B cell (primary cell): ENCODE results near the gene ATG4D. TPM values are rescaled to one million over a fixed set of nuclear protein-coding genes. Genes with fewer than 3 reads are reported as not detected.

Experiments
- ATAC-seq: fragments of 200-7000 bp; cut with Tn5 transposase; one replicate; pipeline ENCODE4 v1.10.0; 2021; ENCODE audit warnings: low read depth, mild to moderate bottlenecking, moderate number of reproducible peaks, moderate library complexity
- CTCF ChIA-PET: fragments of 350-600 bp; sonication (Branson Sonifier 250); formaldehyde crosslinking; loops from one replicate; lab custom pipeline; 2021; ENCODE audit warnings: antibody characterized with exemption, inconsistent platforms; lab: Charles Lee
- POLR2A ChIA-PET: fragments of 350-600 bp; sonication (Branson Sonifier 250); formaldehyde crosslinking; loops from one replicate; lab custom pipeline; 2021; ENCODE audit warnings: antibody characterized with exemption; lab: Charles Lee
- DNase-seq: peaks from one replicate; pipeline ENCODE4 v3.0.0; 2013
- H2AFZ ChIP-seq: 2 replicates; pipeline ENCODE4 v1.6.1; 2012; ENCODE audit warnings: mild to moderate bottlenecking, low read depth, low read length; ENCODE audit not compliant: insufficient read depth, poor library complexity, severe bottlenecking
- H3K27ac ChIP-seq, 2 donors: 1 replicate in 1 of 2; 2 replicates in 1 of 2; pipeline ENCODE4 v1.5.1; 2012 to 2013; ENCODE audit warnings: low read length in 2 of 2, mild to moderate bottlenecking in 2 of 2, moderate library complexity in 1 of 2
- H3K27me3 ChIP-seq, 4 experiments: fragments of 200-600 bp in 1 of 4; sonication (generic) in 1 of 4; replicated peaks in 1 of 4; 1 replicate in 2 of 4; 2 replicates in 2 of 4; pipeline versions ENCODE4 v1.6.1 to v1.7.0; 2013 to 2016; ENCODE audit warnings: low read length in 3 of 4, mild to moderate bottlenecking in 2 of 4, mixed read lengths in 1 of 4, moderate library complexity in 1 of 4; ENCODE audit not compliant: insufficient read depth in 4 of 4, control insufficient read depth in 3 of 4; ENCODE audit errors: control extremely low read depth in 1 of 4
- H3K36me3 ChIP-seq, 2 experiments: replicated peaks in 1 of 2; 1 replicate in 1 of 2; 2 replicates in 1 of 2; pipeline versions ENCODE4 v1.6.1 to v1.7.1; 2013; ENCODE audit warnings: low read length in 1 of 2; ENCODE audit not compliant: insufficient read depth in 2 of 2, control insufficient read depth in 1 of 2; ENCODE audit errors: control extremely low read depth in 1 of 2, extremely low read depth in 1 of 2
- H3K4me1 ChIP-seq, 2 donors: fragments of 200-600 bp in 1 of 2; sonication (generic) in 1 of 2; 1 replicate in 1 of 2; 2 replicates in 1 of 2; pipeline versions ENCODE4 v1.5.1 to v1.6.1; 2013 to 2017; ENCODE audit warnings: low read length in 2 of 2; ENCODE audit not compliant: control insufficient read depth in 2 of 2, insufficient read depth in 2 of 2
- H3K4me2 ChIP-seq: replicated peaks from 2 replicates; pipeline ENCODE3; 2012; ENCODE audit warnings: mild to moderate bottlenecking, low read depth, low read length; ENCODE audit not compliant: poor library complexity, severe bottlenecking
- H3K4me3 ChIP-seq, 5 experiments: fragments of 200-600 bp in 1 of 5; sonication (generic) in 1 of 5; 1 replicate in 3 of 5; 2 replicates in 2 of 5; pipeline versions ENCODE4 v1.5.1 to v1.7.0; 2011 to 2016; ENCODE audit warnings: low read length in 4 of 5, mild to moderate bottlenecking in 4 of 5, low read depth in 2 of 5, control low read depth in 1 of 5, moderate library complexity in 1 of 5; ENCODE audit not compliant: insufficient read depth in 1 of 5; ENCODE audit errors: control extremely low read depth in 1 of 5, extremely low read depth in 1 of 5
- H3K79me2 ChIP-seq: fragments of 200-600 bp; sonication (generic); one replicate; pipeline ENCODE4 v1.6.0; 2016; ENCODE audit warnings: low read length; ENCODE audit not compliant: control insufficient read depth, insufficient read depth
- H3K9ac ChIP-seq: fragments of 200-600 bp; sonication (generic); 2 replicates; pipeline ENCODE4 v1.6.1; 2017; ENCODE audit warnings: mild to moderate bottlenecking, low read length, moderate library complexity
- H3K9me3 ChIP-seq, 3 donors: one replicate each; pipeline versions ENCODE4 v1.6.1 to v1.7.1; 2013; ENCODE audit warnings: low read length in 2 of 3; ENCODE audit not compliant: control insufficient read depth in 2 of 3, insufficient read depth in 1 of 3; ENCODE audit errors: control extremely low read depth in 1 of 3
- H4K20me1 ChIP-seq: 2 replicates; pipeline ENCODE4 v1.6.0; 2012; ENCODE audit warnings: mild to moderate bottlenecking, low read length; ENCODE audit not compliant: insufficient read depth, control insufficient read depth, poor library complexity, severe bottlenecking
- H3K27ac Mint-ChIP-seq: one replicate; pipeline ENCODE4 v1.8.0; 2021; ENCODE audit warnings: mixed read lengths
- H3K27me3 Mint-ChIP-seq: one replicate; pipeline ENCODE4 v1.8.0; 2021; ENCODE audit warnings: mixed read lengths
- H3K4me1 Mint-ChIP-seq: one replicate; pipeline ENCODE4 v1.8.0; 2021; ENCODE audit warnings: mixed read lengths
- H3K4me3 Mint-ChIP-seq: one replicate; pipeline ENCODE4 v1.8.0; 2021; ENCODE audit warnings: mixed read lengths
- H3K9me3 Mint-ChIP-seq: one replicate; pipeline ENCODE4 v1.8.0; 2022; ENCODE audit warnings: mixed read lengths; ENCODE audit not compliant: insufficient read depth
- EZH2 ChIP-seq: IDR thresholded peaks from 2 replicates; pipeline ENCODE4 v1.6.1; 2012; ENCODE audit warnings: borderline replicate concordance, low read depth, mild to moderate bottlenecking, moderate library complexity, low read length; ENCODE audit not compliant: insufficient read depth, poor library complexity, severe bottlenecking
- WGBS: methylation state at CpG from one replicate; pipeline ENCODE4 v1.1.5; 2013; ENCODE audit warnings: missing lambda C conversion rate; ENCODE audit not compliant: insufficient coverage; 5-methylcytosine and 5-hydroxymethylcytosine counted together
- intact Hi-C: fragments of 100-400 bp; cut with micrococcal nuclease; formaldehyde crosslinking; loops from one replicate; pipeline ENCODE4 v1.10.0; 2022
- polyA plus RNA-seq: library from polyadenylated mRNA; depleted of rRNA; stranded (reverse); fragments of >200 nt; gene quantifications from 2 replicates; pipeline ENCODE4 v1.2.3, GENCODE V29; 2012
- total RNA-seq, 2 donors: library from RNA; stranded (reverse); fragments of 120-200 nt in 1 of 2; gene quantifications; 1 replicate in 1 of 2; 2 replicates in 1 of 2; pipeline versions ENCODE4 v1.2.3 to v1.2.4, GENCODE V29; 2013 to 2022
- TF ChIP-seq, protein P1 (sequence below): fragments of 200-600 bp; IDR thresholded peaks from one replicate; pipeline ENCODE4 v1.8.0; 2022; ENCODE audit warnings: antibody characterized with exemption, mild to moderate bottlenecking

Gene ATG4D
- total and polyA plus RNA-seq, 2 donors (not counting 1 experiment from before 2014, with no cell fraction given) = 58.8 to 75.5 TPM

DNA sequence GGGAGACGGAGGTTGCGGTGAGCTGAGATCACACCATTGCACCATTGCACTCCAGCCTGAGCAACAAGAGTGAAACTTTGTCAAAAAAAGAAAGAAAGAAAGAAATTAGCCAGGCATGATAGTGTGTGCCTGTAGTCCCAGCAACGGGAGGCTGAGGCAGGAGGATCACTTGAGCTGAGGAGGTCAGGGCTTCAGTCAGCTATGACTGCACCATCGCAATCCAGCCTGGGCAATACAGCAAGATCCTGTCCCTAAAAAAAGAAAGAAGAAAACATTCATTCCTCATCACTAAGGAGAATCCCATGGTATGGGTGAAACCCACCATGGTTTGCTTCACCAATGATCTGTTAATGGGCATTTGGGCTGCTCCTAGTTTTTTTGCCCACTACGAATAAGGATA, 56.4 kb downstream of the ATG4D start:
- ChIA-PET POLR2A (no interaction called here), CTCF (interaction anchor here (0.6 to 2.9 kb wide), 5 partner anchors 16 to 44 kb away, joined by 3 to 26 read pairs (median 4); no protein-coding TSS in a partner anchor)
- Histone ChIP-seq H3K79me2 (peaks cover 34% of the 10 kb centered on the region), H4K20me1 (peaks cover 15% of the 10 kb centered on the region), H3K27me3 (no peaks in the 10 kb centered on the region), H3K4me2 (no peak overlapping the region), H3K36me3 (no peaks in the 10 kb centered on the region), H3K9me3 (no peaks in the 10 kb centered on the region), H3K4me3 (no peak overlapping the region), H2AFZ (no peak overlapping the region), H3K27ac (no peak overlapping the region), H3K9ac (no peak overlapping the region), H3K4me1 (peaks cover 35 to 46% of the 10 kb centered on the region in 2 donors)
- peaks cover 44% of the 10 kb centered on the region for H3K4me1 Mint-ChIP-seq
- H3K9me3 Mint-ChIP-seq = no peaks in the 10 kb centered on the region
- H3K4me3 Mint-ChIP-seq = no peak overlapping the region
- no peak overlapping the region for H3K27ac Mint-ChIP-seq
- ATAC-seq (no peak), DNase-seq (no peak)
- intact Hi-C loops = no loop called here
- H3K27me3 Mint-ChIP-seq = no peaks in the 10 kb centered on the region
- WGBS = 100% methylated on average over 1 of the region's 5 CpGs
- TF ChIP-seq EZH2 = no peak
- TF ChIP-seq, protein P1, sequence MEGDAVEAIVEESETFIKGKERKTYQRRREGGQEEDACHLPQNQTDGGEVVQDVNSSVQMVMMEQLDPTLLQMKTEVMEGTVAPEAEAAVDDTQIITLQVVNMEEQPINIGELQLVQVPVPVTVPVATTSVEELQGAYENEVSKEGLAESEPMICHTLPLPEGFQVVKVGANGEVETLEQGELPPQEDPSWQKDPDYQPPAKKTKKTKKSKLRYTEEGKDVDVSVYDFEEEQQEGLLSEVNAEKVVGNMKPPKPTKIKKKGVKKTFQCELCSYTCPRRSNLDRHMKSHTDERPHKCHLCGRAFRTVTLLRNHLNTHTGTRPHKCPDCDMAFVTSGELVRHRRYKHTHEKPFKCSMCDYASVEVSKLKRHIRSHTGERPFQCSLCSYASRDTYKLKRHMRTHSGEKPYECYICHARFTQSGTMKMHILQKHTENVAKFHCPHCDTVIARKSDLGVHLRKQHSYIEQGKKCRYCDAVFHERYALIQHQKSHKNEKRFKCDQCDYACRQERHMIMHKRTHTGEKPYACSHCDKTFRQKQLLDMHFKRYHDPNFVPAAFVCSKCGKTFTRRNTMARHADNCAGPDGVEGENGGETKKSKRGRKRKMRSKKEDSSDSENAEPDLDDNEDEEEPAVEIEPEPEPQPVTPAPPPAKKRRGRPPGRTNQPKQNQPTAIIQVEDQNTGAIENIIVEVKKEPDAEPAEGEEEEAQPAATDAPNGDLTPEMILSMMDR = no peak

DNA sequence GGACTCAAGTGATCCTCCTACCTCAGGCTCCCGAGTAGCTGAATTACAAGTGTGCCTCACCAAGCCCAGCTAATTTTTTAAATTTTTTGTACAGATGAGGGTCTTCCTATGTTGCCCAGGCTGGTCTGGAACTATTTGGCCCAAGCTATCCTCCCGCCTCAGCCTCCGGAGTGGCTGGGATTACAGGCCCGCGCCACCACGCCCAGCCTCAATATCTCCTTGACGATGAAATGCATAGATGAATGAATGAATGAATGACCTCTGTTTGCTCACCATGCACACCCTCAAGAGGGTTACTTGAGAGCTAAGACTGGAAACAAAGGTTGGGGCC, 58.3 kb downstream of the ATG4D start:
- peak overlapping the region in 1 of 5 experiments; percentile 32 for H3K4me3 ChIP-seq
- peak overlapping the region; percentile 91 for H3K27ac Mint-ChIP-seq
- H3K4me1 ChIP-seq = peaks cover 32 to 46% of the 10 kb centered on the region in 2 donors
- no peaks in the 10 kb centered on the region for H3K27me3 ChIP-seq
- no peak overlapping the region for H2AFZ ChIP-seq
- peak overlapping the region; percentile 55 for H3K4me2 ChIP-seq
- H3K79me2 ChIP-seq = peaks cover 45% of the 10 kb centered on the region
- intact Hi-C loops = loop anchor here (2.0 kb wide), 1 partner anchor 59 kb away; the partner anchor contains the start of gene ATG4D
- no peak for ATAC-seq
- ChIA-PET CTCF (interaction anchor here (1.3 to 5.0 kb wide), 2 partner anchors 21 to 43 kb away, joined by 25 to 81 read pairs; no protein-coding TSS in a partner anchor), POLR2A (interaction anchor here (0.5 to 4.1 kb wide), 11 partner anchors 10 to 521 kb away, joined by 3 to 24 read pairs (median 5); partner anchors contain the start of gene KRI1)
- peaks cover 0 to 4% of the 10 kb centered on the region in 2 experiments for H3K36me3 ChIP-seq
- H3K9me3 ChIP-seq = no peaks in the 10 kb centered on the region
- no peak for DNase-seq
- H3K4me1 Mint-ChIP-seq = peaks cover 35% of the 10 kb centered on the region
- H3K4me3 Mint-ChIP-seq = peak overlapping the region; percentile 82
- H3K9ac ChIP-seq = no peak overlapping the region
- peaks cover 26% of the 10 kb centered on the region for H4K20me1 ChIP-seq
- H3K27ac ChIP-seq = no peak overlapping the region
- TF ChIP-seq EZH2 = no peak
- TF ChIP-seq, protein P1 = no peak
- WGBS = no CpG with 5 or more reads among the region's 7 CpGs
- H3K27me3 Mint-ChIP-seq = no peaks in the 10 kb centered on the region
- H3K9me3 Mint-ChIP-seq = no peaks in the 10 kb centered on the region
